ENCODE measurements around the gene SCGB1A1. TPM values are rescaled to one million over a fixed set of nuclear protein-coding genes. Genes with fewer than 3 reads are reported as not detected.

The SCGB1A1 gene
- total RNA-seq, 1 donor from 2014 or later: 3.1 TPM

- H3K9me3 Mint-ChIP-seq (ENCODE audit: low read depth): no peaks in the 10 kb centered on the region
- H3K4me1 Mint-ChIP-seq (ENCODE audit: low read depth): no peaks in the 10 kb centered on the region
- no peaks in the 10 kb centered on the region for H3K36me3 Mint-ChIP-seq (ENCODE audit: insufficient read depth)
- H3K27ac Mint-ChIP-seq: no peak overlapping the region
- DNase-seq (ENCODE audit: low spot score, unreplicated experiment): no peak
- TF ChIP-seq, protein P1, sequence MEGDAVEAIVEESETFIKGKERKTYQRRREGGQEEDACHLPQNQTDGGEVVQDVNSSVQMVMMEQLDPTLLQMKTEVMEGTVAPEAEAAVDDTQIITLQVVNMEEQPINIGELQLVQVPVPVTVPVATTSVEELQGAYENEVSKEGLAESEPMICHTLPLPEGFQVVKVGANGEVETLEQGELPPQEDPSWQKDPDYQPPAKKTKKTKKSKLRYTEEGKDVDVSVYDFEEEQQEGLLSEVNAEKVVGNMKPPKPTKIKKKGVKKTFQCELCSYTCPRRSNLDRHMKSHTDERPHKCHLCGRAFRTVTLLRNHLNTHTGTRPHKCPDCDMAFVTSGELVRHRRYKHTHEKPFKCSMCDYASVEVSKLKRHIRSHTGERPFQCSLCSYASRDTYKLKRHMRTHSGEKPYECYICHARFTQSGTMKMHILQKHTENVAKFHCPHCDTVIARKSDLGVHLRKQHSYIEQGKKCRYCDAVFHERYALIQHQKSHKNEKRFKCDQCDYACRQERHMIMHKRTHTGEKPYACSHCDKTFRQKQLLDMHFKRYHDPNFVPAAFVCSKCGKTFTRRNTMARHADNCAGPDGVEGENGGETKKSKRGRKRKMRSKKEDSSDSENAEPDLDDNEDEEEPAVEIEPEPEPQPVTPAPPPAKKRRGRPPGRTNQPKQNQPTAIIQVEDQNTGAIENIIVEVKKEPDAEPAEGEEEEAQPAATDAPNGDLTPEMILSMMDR (IDR thresholded peaks at IDR 0.05; ENCODE audit: unreplicated experiment): no peak
- H3K4me3 Mint-ChIP-seq (ENCODE audit: low read depth): no peak overlapping the region
- H3K27me3 Mint-ChIP-seq: peaks cover 14% of the 10 kb centered on the region
Observed at GRCh38 chr11:62450543-62451240, 31.9 kb downstream of the SCGB1A1 start.

GRCh38 chr11:62451241-62451621 is 32.4 kb downstream of the SCGB1A1 start:
- H3K27me3 Mint-ChIP-seq: peaks cover 13% of the 10 kb centered on the region
- TF ChIP-seq, protein P1 (IDR thresholded peaks at IDR 0.05; ENCODE audit: unreplicated experiment): no peak
- no peak overlapping the region for H3K27ac Mint-ChIP-seq
- H3K4me3 Mint-ChIP-seq (ENCODE audit: low read depth): no peak overlapping the region
- no peak for DNase-seq (ENCODE audit: low spot score, unreplicated experiment)
- H3K4me1 Mint-ChIP-seq (ENCODE audit: low read depth): no peaks in the 10 kb centered on the region
- H3K9me3 Mint-ChIP-seq (ENCODE audit: low read depth): no peaks in the 10 kb centered on the region
- no peaks in the 10 kb centered on the region for H3K36me3 Mint-ChIP-seq (ENCODE audit: insufficient read depth)

DNA sequence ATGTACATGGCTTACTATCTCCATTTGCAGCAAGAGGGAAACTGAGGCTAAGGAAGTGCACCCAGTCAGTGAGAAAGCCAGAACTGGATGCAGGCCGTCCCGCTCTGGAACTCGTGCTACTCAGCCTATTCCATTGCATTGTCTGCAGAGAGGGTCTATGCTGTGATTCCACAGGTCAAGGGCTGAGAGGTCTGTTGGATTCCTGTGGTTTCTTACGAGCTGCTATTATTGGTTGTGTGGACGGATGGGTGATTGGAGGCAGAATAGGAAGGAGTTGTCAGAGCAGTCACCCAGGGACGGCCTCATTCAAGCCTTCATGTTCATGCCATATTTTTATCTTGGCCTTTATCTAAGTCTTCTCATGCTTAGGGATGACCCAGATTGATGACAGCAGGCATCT is 33.4 kb downstream of the SCGB1A1 start:
- Mint-ChIP-seq H3K27me3 (peaks cover 5% of the 10 kb centered on the region), H3K9me3 (ENCODE audit: low read depth) (no peaks in the 10 kb centered on the region), H3K36me3 (ENCODE audit: insufficient read depth) (no peaks in the 10 kb centered on the region), H3K4me3 (ENCODE audit: low read depth) (no peak overlapping the region), H3K27ac (no peak overlapping the region), H3K4me1 (ENCODE audit: low read depth) (no peaks in the 10 kb centered on the region)
- TF ChIP-seq, protein P1 (IDR thresholded peaks at IDR 0.05; ENCODE audit: unreplicated experiment): no peak
- DNase-seq (ENCODE audit: low spot score, unreplicated experiment): no peak

DNA sequence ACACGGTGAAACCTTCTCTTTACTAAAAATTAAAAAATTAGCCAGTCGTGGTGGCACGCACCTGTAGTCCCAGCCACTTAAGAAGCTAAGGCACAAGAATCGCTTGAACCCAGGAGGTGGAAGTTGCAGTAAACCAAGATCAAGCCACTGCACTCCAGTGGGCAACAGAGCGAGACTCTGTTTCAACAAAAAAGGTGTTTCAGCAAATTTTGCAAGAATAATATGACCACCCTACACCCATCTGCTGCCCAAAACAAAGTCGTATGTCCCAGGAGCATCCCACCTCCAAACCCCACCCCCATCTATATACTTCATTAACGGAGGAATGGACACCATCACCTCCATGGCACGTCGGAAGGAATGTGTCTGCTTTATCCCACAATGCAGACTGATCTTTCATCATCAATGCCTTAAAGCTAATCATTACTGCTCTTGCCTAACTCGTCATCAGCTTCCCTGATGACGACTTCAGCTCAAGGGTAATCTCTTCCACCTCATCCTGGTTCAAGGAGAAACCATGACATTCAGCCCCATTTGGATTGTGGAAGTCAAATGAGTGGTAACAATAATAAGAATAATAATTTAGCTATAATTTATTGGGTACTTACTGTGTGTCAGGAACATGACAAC is 34.1 kb downstream of the SCGB1A1 start:
- Mint-ChIP-seq H3K27ac (no peak overlapping the region), H3K9me3 (ENCODE audit: low read depth) (no peaks in the 10 kb centered on the region), H3K4me1 (ENCODE audit: low read depth) (no peaks in the 10 kb centered on the region), H3K4me3 (ENCODE audit: low read depth) (no peak overlapping the region), H3K36me3 (ENCODE audit: insufficient read depth) (no peaks in the 10 kb centered on the region), H3K27me3 (peaks cover under 1% of the 10 kb centered on the region)
- TF ChIP-seq, protein P1 (IDR thresholded peaks at IDR 0.05; ENCODE audit: unreplicated experiment): no peak
- DNase-seq (ENCODE audit: low spot score, unreplicated experiment): no peak

DNA sequence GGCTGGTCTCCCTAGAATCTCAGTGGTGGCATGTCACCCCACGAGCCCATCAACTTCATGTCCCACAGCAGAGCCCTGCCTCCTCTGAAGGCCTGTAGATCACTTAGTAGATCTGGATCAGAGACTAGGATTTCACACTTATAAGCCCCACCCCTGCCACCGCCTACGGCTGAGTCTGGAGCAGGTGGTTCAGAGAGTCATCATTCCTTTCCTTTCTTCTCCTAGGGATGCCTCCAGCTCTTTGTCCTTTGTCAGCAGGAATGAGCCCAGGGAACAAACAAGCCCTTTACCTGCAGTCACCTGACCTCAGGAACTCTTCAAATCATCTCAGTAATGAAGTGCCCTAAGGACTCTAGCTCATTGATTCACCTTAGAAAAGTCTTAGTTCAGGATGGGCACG is 37.8 kb downstream of the SCGB1A1 start:
- Mint-ChIP-seq H3K4me1 (ENCODE audit: low read depth) (no peaks in the 10 kb centered on the region), H3K9me3 (ENCODE audit: low read depth) (no peaks in the 10 kb centered on the region), H3K27ac (no peak overlapping the region), H3K4me3 (ENCODE audit: low read depth) (no peak overlapping the region), H3K27me3 (no peaks in the 10 kb centered on the region), H3K36me3 (ENCODE audit: insufficient read depth) (no peaks in the 10 kb centered on the region)
- TF ChIP-seq, protein P1 (IDR thresholded peaks at IDR 0.05; ENCODE audit: unreplicated experiment): no peak
- no peak for DNase-seq (ENCODE audit: low spot score, unreplicated experiment)
